Kidney epithelial cell (primary cell): ENCODE measurements around the gene C2orf15. TPM values are rescaled to one million over a fixed set of nuclear protein-coding genes. Genes with fewer than 3 reads are reported as not detected.

Experiments used
- DNase-seq: peaks from one replicate; pipeline ENCODE4 v3.0.0-alpha.2; 2010; ENCODE audit warnings: low read depth
- H3K27me3 ChIP-seq: 2 replicates; pipeline ENCODE4 v1.6.0; 2011; ENCODE audit warnings: low read length; ENCODE audit not compliant: control insufficient read depth, insufficient read depth
- H3K36me3 ChIP-seq: 2 replicates; pipeline ENCODE4 v1.5.1; 2011; ENCODE audit warnings: low read length; ENCODE audit not compliant: control insufficient read depth, insufficient read depth
- H3K4me3 ChIP-seq: 2 replicates; pipeline ENCODE4 v1.5.1; 2011; ENCODE audit warnings: low read depth, mild to moderate bottlenecking, control low read depth, low read length
- CTCF ChIP-seq: IDR thresholded peaks from 2 replicates; pipeline ENCODE4 v1.5.1; 2011; ENCODE audit warnings: mild to moderate bottlenecking, moderate library complexity, low read length, control low read depth, inconsistent platforms; ENCODE audit not compliant: insufficient read depth, poor library complexity, severe bottlenecking
- total RNA-seq: library from RNA; depleted of rRNA; stranded (reverse); fragments of >200 nt; gene quantifications from 2 replicates; pipeline ENCODE4 v1.2.3, GENCODE V29; 2015

The C2orf15 gene
- total RNA-seq, 1 donor from 2014 or later = 6.7 TPM

GRCh38 chr2:99154643-99155536, 13.4 kb downstream of the C2orf15 start, which contains the start of the genes LIPT1 and TSGA10:
Gene LIPT1, plus strand, starts transcription at chr2:99154967. Its CDS starts 6,991 bp downstream, at chr2:99161958.
Gene TSGA10, minus strand, starts transcription at chr2:99154942. Its CDS starts 45,503 bp downstream, at chr2:99109439.
- peak; percentile 63 for DNase-seq
- H3K36me3 ChIP-seq = no peaks in the 10 kb centered on the region
- H3K4me3 ChIP-seq = peak within 1 kb of the TSS; percentile 76
- no peaks in the 10 kb centered on the region for H3K27me3 ChIP-seq
- no peak for TF ChIP-seq CTCF

- DNase-seq = no peak
- Histone ChIP-seq H3K27me3 (no peaks in the 10 kb centered on the region), H3K36me3 (no peaks in the 10 kb centered on the region), H3K4me3 (no peak overlapping the region)
- no peak for TF ChIP-seq CTCF
Observed at GRCh38 chr2:99156891-99157290, 15.4 kb downstream of the C2orf15 start.

- DNase-seq = no peak
- no peaks in the 10 kb centered on the region for H3K36me3 ChIP-seq
- H3K27me3 ChIP-seq = no peaks in the 10 kb centered on the region
- no peak for TF ChIP-seq CTCF
- no peak overlapping the region for H3K4me3 ChIP-seq
Observed at GRCh38 chr2:99158599-99158998, 17.1 kb downstream of the C2orf15 start.

GRCh38 chr2:99159594-99159993, 18.1 kb downstream of the C2orf15 start:
- DNase-seq = no peak
- no peak for TF ChIP-seq CTCF
- Histone ChIP-seq H3K4me3 (no peak overlapping the region), H3K27me3 (no peaks in the 10 kb centered on the region), H3K36me3 (no peaks in the 10 kb centered on the region)

GRCh38 chr2:99166218-99166617, 24.7 kb downstream of the C2orf15 start:
- H3K36me3 ChIP-seq = no peaks in the 10 kb centered on the region
- no peaks in the 10 kb centered on the region for H3K27me3 ChIP-seq
- no peak for TF ChIP-seq CTCF
- H3K4me3 ChIP-seq = no peak overlapping the region
- no peak for DNase-seq

GRCh38 chr2:99169534-99169933, 28.0 kb downstream of the C2orf15 start:
- Histone ChIP-seq H3K36me3 (no peaks in the 10 kb centered on the region), H3K27me3 (no peaks in the 10 kb centered on the region), H3K4me3 (no peak overlapping the region)
- TF ChIP-seq CTCF = no peak
- no peak for DNase-seq
